ENCODE results near the gene TRIM27.
"Not testable (repeated sequence)": the region's sequence is repeated elsewhere in the genome, so short reads cannot be mapped to it uniquely, and the experiment has no call there.

TRIM27 gene

GRCh38 chr6:28862077-28862476 is 61.7 kb downstream of the TRIM27 start:
- DNase-seq = no peak

- no peak for DNase-seq
Measured at GRCh38 chr6:28861339-28861738, 62.4 kb downstream of the TRIM27 start.

GRCh38 chr6:28860581-28860980 is 63.2 kb downstream of the TRIM27 start:
- no peak for DNase-seq

- DNase-seq = no peak
Measured at GRCh38 chr6:28858963-28859362, 64.8 kb downstream of the TRIM27 start.

- DNase-seq = no peak
Measured at GRCh38 chr6:28856620-28857005, 67.2 kb downstream of the TRIM27 start.

GRCh38 chr6:28854405-28854804 is 69.4 kb downstream of the TRIM27 start:
- DNase-seq = not testable (repeated sequence)
